Neural cell (in vitro differentiated cells): ENCODE results near the gene NR2C2. TPM values are rescaled to one million over a fixed set of nuclear protein-coding genes. Genes with fewer than 3 reads are reported as not detected.

Source experiments
- H2AFZ ChIP-seq: fragments of 200-600, 300-800 bp; sonication (generic), shearing (Covaris generic); 2 replicates; pipeline ENCODE4 v1.6.0; 2014; ENCODE audit warnings: low read depth, mild to moderate bottlenecking, antibody characterized with exemption, low read length, moderate library complexity
- H3F3A ChIP-seq: fragments of 200-600 bp; shearing (Covaris generic); 2 replicates; pipeline ENCODE4 v1.6.1; 2016; ENCODE audit warnings: mild to moderate bottlenecking, moderate library complexity, mixed read lengths, antibody characterized with exemption, low read length; ENCODE audit not compliant: insufficient read depth, poor library complexity, severe bottlenecking
- H3K27ac ChIP-seq: fragments of 200-600, 300-800 bp; sonication (generic), shearing (Covaris generic); 2 replicates; pipeline ENCODE4 v1.5.1; 2014; ENCODE audit warnings: mild to moderate bottlenecking, low read length, moderate library complexity
- H3K27me3 ChIP-seq: fragments of 300-800, 200-600 bp; sonication (generic), shearing (Covaris generic); 2 replicates; pipeline ENCODE4 v1.6.0; 2014; ENCODE audit warnings: mild to moderate bottlenecking, low read depth, low read length, moderate library complexity; ENCODE audit not compliant: insufficient read depth
- H3K36me3 ChIP-seq: fragments of 300-800, 200-600 bp; sonication (generic), shearing (Covaris generic); 2 replicates; pipeline ENCODE4 v1.5.1; 2014; ENCODE audit warnings: mild to moderate bottlenecking, antibody characterized with exemption, low read length, moderate library complexity; ENCODE audit not compliant: insufficient read depth
- H3K4me2 ChIP-seq: fragments of 300-800, 200-600 bp; sonication (generic), shearing (Covaris generic); 2 replicates; pipeline ENCODE4 v1.6.0; 2014; ENCODE audit warnings: mild to moderate bottlenecking, low read length
- H3K4me3 ChIP-seq: fragments of 300-800, 200-600 bp; sonication (generic), shearing (Covaris generic); 2 replicates; pipeline ENCODE4 v1.5.1; 2014; ENCODE audit warnings: mild to moderate bottlenecking, low read length, moderate library complexity
- H3K79me2 ChIP-seq: fragments of 200-600 bp; shearing (Covaris generic); replicated peaks from 2 replicates; pipeline ENCODE4 v1.6.0; 2014; ENCODE audit warnings: mild to moderate bottlenecking, low read length, moderate library complexity; ENCODE audit not compliant: insufficient read depth
- H3K9ac ChIP-seq: fragments of 300-800, 200-600 bp; sonication (generic), shearing (Covaris generic); 2 replicates; pipeline ENCODE4 v1.6.1; 2016; ENCODE audit warnings: mild to moderate bottlenecking, low read length, mixed read lengths
- H3K9me2 ChIP-seq: fragments of 200-600 bp; shearing (Covaris generic); 2 replicates; pipeline ENCODE4 v1.6.1; 2016; ENCODE audit warnings: mild to moderate bottlenecking, low read length, mixed read lengths; ENCODE audit not compliant: insufficient read depth
- H3K9me3 ChIP-seq: fragments of 200-600, 300-800 bp; sonication (generic), shearing (Covaris generic); 2 replicates; pipeline ENCODE4 v1.6.1; 2016; ENCODE audit warnings: mild to moderate bottlenecking, mixed run types, low read length, moderate library complexity, mixed read lengths
- H4K20me1 ChIP-seq: fragments of 200-600 bp; shearing (Covaris generic); 2 replicates; pipeline ENCODE4 v1.6.1; 2016; ENCODE audit warnings: mild to moderate bottlenecking, mixed run types; ENCODE audit not compliant: insufficient read depth
- CTCF ChIP-seq: fragments of 450-650 bp; IDR thresholded peaks from 2 replicates; pipeline ENCODE4 v1.5.1; 2014; ENCODE audit warnings: antibody characterized with exemption, mild to moderate bottlenecking, moderate library complexity; ENCODE audit not compliant: poor library complexity, severe bottlenecking
- EP300 ChIP-seq: fragments of 450-650 bp; conservative IDR thresholded peaks from 2 replicates; pipeline ENCODE4 v1.6.1; 2014; ENCODE audit warnings: antibody characterized with exemption, mild to moderate bottlenecking, moderate library complexity; ENCODE audit not compliant: poor library complexity, severe bottlenecking
- EZH2 ChIP-seq: fragments of 200-600, 300-800 bp; shearing (Covaris generic), sonication (generic); IDR thresholded peaks from 2 replicates; pipeline ENCODE4 v1.6.1; 2014; ENCODE audit warnings: antibody characterized with exemption, low read length, borderline replicate concordance, mild to moderate bottlenecking; ENCODE audit not compliant: insufficient read depth, poor library complexity, severe bottlenecking
- MXI1 ChIP-seq: fragments of 450-650 bp; conservative IDR thresholded peaks from 2 replicates; pipeline ENCODE4 v1.6.1; 2014; ENCODE audit warnings: antibody characterized with exemption, mild to moderate bottlenecking; ENCODE audit not compliant: poor library complexity, severe bottlenecking
- POLR2AphosphoS5 ChIP-seq: IDR thresholded peaks from 2 replicates; pipeline ENCODE4 v1.6.1; 2012
- RAD21 ChIP-seq: fragments of 450-650 bp; conservative IDR thresholded peaks from 2 replicates; pipeline ENCODE4 v1.6.1; 2014; ENCODE audit warnings: antibody characterized with exemption, mild to moderate bottlenecking, moderate library complexity
- REST ChIP-seq: IDR thresholded peaks from 2 replicates; pipeline ENCODE4 v1.6.1; 2012; ENCODE audit warnings: borderline replicate concordance
- SMC3 ChIP-seq: fragments of 450-650 bp; conservative IDR thresholded peaks from 2 replicates; pipeline ENCODE4 v1.6.1; 2014; ENCODE audit warnings: antibody characterized with exemption, mild to moderate bottlenecking, moderate library complexity; ENCODE audit not compliant: poor library complexity
- TAF1 ChIP-seq: IDR thresholded peaks from 2 replicates; pipeline ENCODE4 v1.6.1; 2012; ENCODE audit warnings: low read depth
- polyA plus RNA-seq: library from polyadenylated mRNA; depleted of rRNA; stranded (reverse); fragments of >200 nt; gene quantifications from 2 replicates; pipeline ENCODE4 v1.2.3, GENCODE V29; 2014

The NR2C2 gene
- polyA plus RNA-seq, 1 donor from 2014 or later: 37.5 TPM

- Histone ChIP-seq H3K9ac (no peak overlapping the region), H3K27ac (no peak overlapping the region), H2AFZ (no peak overlapping the region), H3K4me3 (no peak overlapping the region), H3K79me2 (peaks cover 18% of the 10 kb centered on the region), H3K27me3 (no peaks in the 10 kb centered on the region), H3F3A (no peaks in the 10 kb centered on the region), H3K9me2 (no peaks in the 10 kb centered on the region), H3K4me2 (no peak overlapping the region), H3K9me3 (no peaks in the 10 kb centered on the region), H3K36me3 (no peaks in the 10 kb centered on the region), H4K20me1 (no peaks in the 10 kb centered on the region)
- no peak for TF ChIP-seq RAD21
These were observed 119.1 kb downstream of the NR2C2 start for GRCh38 chr3:15066467-15066866.

GRCh38 chr3:15069441-15069840 is 122.1 kb downstream of the NR2C2 start:
- no peak overlapping the region for H2AFZ ChIP-seq
- H3K36me3 ChIP-seq: peaks cover 2% of the 10 kb centered on the region
- no peaks in the 10 kb centered on the region for H3K9me3 ChIP-seq
- no peak overlapping the region for H3K4me2 ChIP-seq
- H3F3A ChIP-seq: no peaks in the 10 kb centered on the region
- H3K27ac ChIP-seq: no peak overlapping the region
- TF ChIP-seq REST (no peak), EP300 (no peak), TAF1 (no peak), POLR2AphosphoS5 (no peak), RAD21 (no peak), EZH2 (no peak), MXI1 (no peak)
- H3K9me2 ChIP-seq: no peaks in the 10 kb centered on the region
- no peaks in the 10 kb centered on the region for H4K20me1 ChIP-seq
- no peaks in the 10 kb centered on the region for H3K27me3 ChIP-seq
- H3K79me2 ChIP-seq: peaks cover 3% of the 10 kb centered on the region
- no peak overlapping the region for H3K4me3 ChIP-seq
- H3K9ac ChIP-seq: no peak overlapping the region

GRCh38 chr3:15071699-15072098 is 124.3 kb downstream of the NR2C2 start:
- H3K9me3 ChIP-seq: no peaks in the 10 kb centered on the region
- H3K27ac ChIP-seq: no peak overlapping the region
- H3K4me3 ChIP-seq: no peak overlapping the region
- H2AFZ ChIP-seq: no peak overlapping the region
- no peaks in the 10 kb centered on the region for H4K20me1 ChIP-seq
- no peaks in the 10 kb centered on the region for H3K27me3 ChIP-seq
- no peak overlapping the region for H3K9ac ChIP-seq
- no peaks in the 10 kb centered on the region for H3K79me2 ChIP-seq
- TF ChIP-seq TAF1: no peak
- no peak for TF ChIP-seq CTCF
- TF ChIP-seq RAD21: no peak
- no peak for TF ChIP-seq EZH2
- TF ChIP-seq EP300: no peak
- no peak for TF ChIP-seq MXI1
- TF ChIP-seq REST: no peak
- no peak for TF ChIP-seq SMC3
- TF ChIP-seq POLR2AphosphoS5: no peak
- no peak overlapping the region for H3K4me2 ChIP-seq
- no peaks in the 10 kb centered on the region for H3F3A ChIP-seq
- H3K9me2 ChIP-seq: no peaks in the 10 kb centered on the region
- peaks cover 12% of the 10 kb centered on the region for H3K36me3 ChIP-seq
